H1 (cell line): ENCODE measurements around the gene NFATC1. TPM values are rescaled to one million over a fixed set of nuclear protein-coding genes. Genes with fewer than 3 reads are reported as not detected.

Experiments used
- JUN ChIP-seq: IDR thresholded peaks from 2 replicates; pipeline ENCODE4 v1.6.1; 2011; ENCODE audit warnings: low read depth, mild to moderate bottlenecking, improper control_type of control experiment, low read length
- NANOG ChIP-seq: IDR thresholded peaks from 2 replicates; pipeline ENCODE4 v1.6.1; 2011; ENCODE audit warnings: low read length, low read depth, mild to moderate bottlenecking, inconsistent platforms; ENCODE audit not compliant: insufficient read depth, poor library complexity, severe bottlenecking
- SIX5 ChIP-seq: IDR thresholded peaks from 2 replicates; pipeline ENCODE4 v1.6.1; 2011; ENCODE audit warnings: mild to moderate bottlenecking, low read depth, low read length
- SP2 ChIP-seq: IDR thresholded peaks from 2 replicates; pipeline ENCODE4 v1.6.1; 2012; ENCODE audit warnings: mild to moderate bottlenecking, low read length, inconsistent platforms
- polyA plus RNA-seq, 7 experiments: library from polyadenylated mRNA; depleted of rRNA in 3 of 7; stranded (reverse) in 5 of 7; unstranded in 2 of 7; fragments of >200 nt in 5 of 7; fragments of 200-250 nt in 2 of 7; gene quantifications; 1 replicate in 5 of 7; 2 replicates in 1 of 7; 4 replicates in 1 of 7; pipeline versions ENCODE4 v1.2.1 to v1.2.3, GENCODE V29; 2011 to 2013; ENCODE audit warnings: missing spikeins in 2 of 7, mixed read lengths in 2 of 7
- total RNA-seq: library from RNA; stranded (reverse); fragmentation: NEBNext Ultra II Directional; extraction: Animal tissue kit (Norgen Biotek cat#: 25700); gene quantifications from 2 replicates; pipeline ENCODE4 v1.2.1, GENCODE V29; 2021

Gene NFATC1
- total and polyA plus RNA-seq, 2 of the 8 experiments (the other 6 are each of a cell fraction or from before 2014, with no cell fraction given), result 2.0 to 6.6 TPM

GRCh38 chr18:79532313-79533007 is 136.7 kb downstream of the NFATC1 start (continued):
- TF ChIP-seq NANOG, result no peak
- TF ChIP-seq SIX5, result no peak
- no peak for TF ChIP-seq SP2
- TF ChIP-seq JUN, result no peak
- TF ChIP-seq, all 59 proteins: peak for 0
